Measurements from ENCODE around the gene SYT7.

Gene SYT7

GRCh38 chr11:61542024-61542461, 38.8 kb downstream of the SYT7 start:
- H3K9me3 ChIP-seq (ENCODE audit: insufficient read depth, low read depth, low read length), result no peaks in the 10 kb centered on the region
- H3K9ac ChIP-seq (ENCODE audit: low read depth, low read length), result no peak overlapping the region
- peaks cover 21% of the 10 kb centered on the region for H3K4me1 ChIP-seq (ENCODE audit: insufficient read depth, low read length)
- H3K36me3 ChIP-seq (ENCODE audit: insufficient read depth, low read length), result no peaks in the 10 kb centered on the region
- 42% methylated on average over 19 of the region's 19 CpGs for WGBS
- H3K27ac ChIP-seq (ENCODE audit: low read depth, low read length), result no peak overlapping the region
- no peaks in the 10 kb centered on the region for H3K27me3 ChIP-seq (ENCODE audit: insufficient read depth, low read length)
- H3K4me3 ChIP-seq (ENCODE audit: low read length), result no peak overlapping the region

GRCh38 chr11:61541598-61541997, 39.3 kb downstream of the SYT7 start:
- Histone ChIP-seq H3K9me3 (ENCODE audit: insufficient read depth, low read depth, low read length) (no peaks in the 10 kb centered on the region), H3K4me3 (ENCODE audit: low read length) (no peak overlapping the region), H3K4me1 (ENCODE audit: insufficient read depth, low read length) (peaks cover 21% of the 10 kb centered on the region), H3K27ac (ENCODE audit: low read depth, low read length) (no peak overlapping the region), H3K9ac (ENCODE audit: low read depth, low read length) (no peak overlapping the region), H3K36me3 (ENCODE audit: insufficient read depth, low read length) (no peaks in the 10 kb centered on the region), H3K27me3 (ENCODE audit: insufficient read depth, low read length) (no peaks in the 10 kb centered on the region)
- 13% methylated on average over 3 of the region's 3 CpGs for WGBS

GRCh38 chr11:61540528-61540927, 40.3 kb downstream of the SYT7 start:
- Histone ChIP-seq H3K4me1 (ENCODE audit: insufficient read depth, low read length) (peaks cover 21% of the 10 kb centered on the region), H3K27me3 (ENCODE audit: insufficient read depth, low read length) (no peaks in the 10 kb centered on the region), H3K4me3 (ENCODE audit: low read length) (no peak overlapping the region), H3K9ac (ENCODE audit: low read depth, low read length) (no peak overlapping the region), H3K36me3 (ENCODE audit: insufficient read depth, low read length) (no peaks in the 10 kb centered on the region), H3K27ac (ENCODE audit: low read depth, low read length) (no peak overlapping the region), H3K9me3 (ENCODE audit: insufficient read depth, low read depth, low read length) (no peaks in the 10 kb centered on the region)
- 81% methylated on average over 9 of the region's 9 CpGs for WGBS

GRCh38 chr11:61539831-61540357, 41.0 kb downstream of the SYT7 start:
- no peak overlapping the region for H3K4me3 ChIP-seq (ENCODE audit: low read length)
- H3K27ac ChIP-seq (ENCODE audit: low read depth, low read length), result no peak overlapping the region
- peaks cover 21% of the 10 kb centered on the region for H3K4me1 ChIP-seq (ENCODE audit: insufficient read depth, low read length)
- no peaks in the 10 kb centered on the region for H3K27me3 ChIP-seq (ENCODE audit: insufficient read depth, low read length)
- no peaks in the 10 kb centered on the region for H3K9me3 ChIP-seq (ENCODE audit: insufficient read depth, low read depth, low read length)
- no peaks in the 10 kb centered on the region for H3K36me3 ChIP-seq (ENCODE audit: insufficient read depth, low read length)
- WGBS, result 47% methylated on average over 14 of the region's 14 CpGs
- no peak overlapping the region for H3K9ac ChIP-seq (ENCODE audit: low read depth, low read length)

GRCh38 chr11:61539006-61539405, 41.9 kb downstream of the SYT7 start:
- Histone ChIP-seq H3K4me1 (ENCODE audit: insufficient read depth, low read length) (peaks cover 21% of the 10 kb centered on the region), H3K36me3 (ENCODE audit: insufficient read depth, low read length) (no peaks in the 10 kb centered on the region), H3K27me3 (ENCODE audit: insufficient read depth, low read length) (no peaks in the 10 kb centered on the region), H3K9ac (ENCODE audit: low read depth, low read length) (no peak overlapping the region), H3K4me3 (ENCODE audit: low read length) (no peak overlapping the region), H3K9me3 (ENCODE audit: insufficient read depth, low read depth, low read length) (no peaks in the 10 kb centered on the region), H3K27ac (ENCODE audit: low read depth, low read length) (no peak overlapping the region)
- 89% methylated on average over 11 of the region's 11 CpGs for WGBS

- Histone ChIP-seq H3K36me3 (ENCODE audit: insufficient read depth, low read length) (no peaks in the 10 kb centered on the region), H3K27me3 (ENCODE audit: insufficient read depth, low read length) (no peaks in the 10 kb centered on the region), H3K9ac (ENCODE audit: low read depth, low read length) (no peak overlapping the region), H3K27ac (ENCODE audit: low read depth, low read length) (no peak overlapping the region), H3K4me3 (ENCODE audit: low read length) (no peak overlapping the region), H3K9me3 (ENCODE audit: insufficient read depth, low read depth, low read length) (no peaks in the 10 kb centered on the region), H3K4me1 (ENCODE audit: insufficient read depth, low read length) (peaks cover 21% of the 10 kb centered on the region)
- 96% methylated on average over 9 of the region's 9 CpGs for WGBS
Observed at GRCh38 chr11:61538636-61538961, 42.3 kb downstream of the SYT7 start.

- Histone ChIP-seq H3K9me3 (ENCODE audit: insufficient read depth, low read depth, low read length) (no peaks in the 10 kb centered on the region), H3K36me3 (ENCODE audit: insufficient read depth, low read length) (no peaks in the 10 kb centered on the region), H3K4me3 (ENCODE audit: low read length) (no peak overlapping the region), H3K9ac (ENCODE audit: low read depth, low read length) (no peak overlapping the region), H3K4me1 (ENCODE audit: insufficient read depth, low read length) (peaks cover 15% of the 10 kb centered on the region), H3K27me3 (ENCODE audit: insufficient read depth, low read length) (no peaks in the 10 kb centered on the region), H3K27ac (ENCODE audit: low read depth, low read length) (no peak overlapping the region)
- WGBS, result 91% methylated on average over 8 of the region's 8 CpGs
Observed at GRCh38 chr11:61537326-61537725, 43.5 kb downstream of the SYT7 start.

- H3K4me1 ChIP-seq (ENCODE audit: insufficient read depth, low read length), result peaks cover 11% of the 10 kb centered on the region
- H3K27me3 ChIP-seq (ENCODE audit: insufficient read depth, low read length), result no peaks in the 10 kb centered on the region
- H3K9ac ChIP-seq (ENCODE audit: low read depth, low read length), result no peak overlapping the region
- H3K36me3 ChIP-seq (ENCODE audit: insufficient read depth, low read length), result no peaks in the 10 kb centered on the region
- H3K4me3 ChIP-seq (ENCODE audit: low read length), result no peak overlapping the region
- 92% methylated on average over 2 of the region's 2 CpGs for WGBS
- H3K27ac ChIP-seq (ENCODE audit: low read depth, low read length), result no peak overlapping the region
- H3K9me3 ChIP-seq (ENCODE audit: insufficient read depth, low read depth, low read length), result no peaks in the 10 kb centered on the region
Observed at GRCh38 chr11:61536676-61537270, 44.1 kb downstream of the SYT7 start.

- Histone ChIP-seq H3K9ac (ENCODE audit: low read depth, low read length) (no peak overlapping the region), H3K27me3 (ENCODE audit: insufficient read depth, low read length) (no peaks in the 10 kb centered on the region), H3K36me3 (ENCODE audit: insufficient read depth, low read length) (no peaks in the 10 kb centered on the region), H3K4me3 (ENCODE audit: low read length) (no peak overlapping the region), H3K27ac (ENCODE audit: low read depth, low read length) (no peak overlapping the region), H3K4me1 (ENCODE audit: insufficient read depth, low read length) (peaks cover 9% of the 10 kb centered on the region), H3K9me3 (ENCODE audit: insufficient read depth, low read depth, low read length) (no peaks in the 10 kb centered on the region)
- 89% methylated on average over 17 of the region's 17 CpGs for WGBS
Observed at GRCh38 chr11:61535998-61536675, 44.7 kb downstream of the SYT7 start.

- no peaks in the 10 kb centered on the region for H3K27me3 ChIP-seq (ENCODE audit: insufficient read depth, low read length)
Observed at GRCh38 chr11:61534933-61535839, 45.7 kb downstream of the SYT7 start.

More at GRCh38 chr11:61534933-61535839, 45.7 kb downstream of the SYT7 start:
- 89% methylated on average over 32 of the region's 32 CpGs for WGBS
- H3K4me3 ChIP-seq (ENCODE audit: low read length), result no peak overlapping the region
- H3K36me3 ChIP-seq (ENCODE audit: insufficient read depth, low read length), result no peaks in the 10 kb centered on the region
- no peaks in the 10 kb centered on the region for H3K9me3 ChIP-seq (ENCODE audit: insufficient read depth, low read depth, low read length)
- H3K4me1 ChIP-seq (ENCODE audit: insufficient read depth, low read length), result peaks cover 9% of the 10 kb centered on the region
- H3K9ac ChIP-seq (ENCODE audit: low read depth, low read length), result no peak overlapping the region
- no peak overlapping the region for H3K27ac ChIP-seq (ENCODE audit: low read depth, low read length)
